GM12872 (cell line): ENCODE data around the gene IL16.

Experiments used
- CTCF ChIP-seq: IDR thresholded peaks from 3 replicates; pipeline ENCODE4 v1.5.1; 2011; ENCODE audit warnings: low read depth, mild to moderate bottlenecking, low read length, moderate library complexity; ENCODE audit not compliant: insufficient read depth

IL16 gene

DNA sequence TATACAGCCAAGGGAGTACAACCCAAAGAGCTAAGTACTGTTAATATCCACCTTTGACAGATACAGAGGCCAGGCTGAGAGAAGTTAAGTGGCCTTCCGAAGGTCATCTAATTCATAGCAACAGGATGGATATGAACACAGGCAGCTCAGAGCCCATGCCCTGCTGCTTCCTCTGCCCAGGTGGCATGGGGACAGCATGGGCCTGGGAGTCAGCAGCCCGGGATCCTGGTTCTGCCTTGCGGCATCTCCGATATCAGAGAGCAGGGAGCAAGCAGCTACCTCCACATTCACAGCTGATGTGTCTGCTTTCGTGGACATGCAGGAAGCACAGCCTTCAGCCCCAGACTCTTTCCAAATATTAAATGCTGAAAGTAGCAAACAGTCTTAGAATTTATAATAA, 71.7 kb downstream of the IL16 start:
- TF ChIP-seq CTCF = no peak

GRCh38 chr15:81268881-81269601, 72.4 kb downstream of the IL16 start:
- TF ChIP-seq CTCF = no peak

DNA sequence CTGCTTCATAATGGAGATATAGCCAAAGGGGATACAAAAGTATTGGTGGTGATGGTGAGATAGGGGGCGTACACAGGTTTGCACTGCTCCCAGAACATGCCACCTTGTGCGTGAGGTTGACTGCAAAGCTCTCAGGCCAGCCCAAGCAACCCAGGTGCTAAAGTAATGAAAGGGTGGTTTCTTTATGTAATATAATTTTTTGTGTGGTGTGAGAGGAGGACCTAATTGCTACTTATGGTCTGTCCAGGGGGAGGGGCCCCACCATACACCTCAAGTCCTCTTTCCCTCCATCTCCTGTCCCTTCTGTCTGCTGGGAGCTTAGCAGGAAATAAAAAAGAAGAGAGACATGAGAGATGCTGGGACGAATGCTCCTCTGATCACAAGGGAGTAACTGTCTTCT, 73.5 kb downstream of the IL16 start:
- TF ChIP-seq CTCF = no peak

DNA sequence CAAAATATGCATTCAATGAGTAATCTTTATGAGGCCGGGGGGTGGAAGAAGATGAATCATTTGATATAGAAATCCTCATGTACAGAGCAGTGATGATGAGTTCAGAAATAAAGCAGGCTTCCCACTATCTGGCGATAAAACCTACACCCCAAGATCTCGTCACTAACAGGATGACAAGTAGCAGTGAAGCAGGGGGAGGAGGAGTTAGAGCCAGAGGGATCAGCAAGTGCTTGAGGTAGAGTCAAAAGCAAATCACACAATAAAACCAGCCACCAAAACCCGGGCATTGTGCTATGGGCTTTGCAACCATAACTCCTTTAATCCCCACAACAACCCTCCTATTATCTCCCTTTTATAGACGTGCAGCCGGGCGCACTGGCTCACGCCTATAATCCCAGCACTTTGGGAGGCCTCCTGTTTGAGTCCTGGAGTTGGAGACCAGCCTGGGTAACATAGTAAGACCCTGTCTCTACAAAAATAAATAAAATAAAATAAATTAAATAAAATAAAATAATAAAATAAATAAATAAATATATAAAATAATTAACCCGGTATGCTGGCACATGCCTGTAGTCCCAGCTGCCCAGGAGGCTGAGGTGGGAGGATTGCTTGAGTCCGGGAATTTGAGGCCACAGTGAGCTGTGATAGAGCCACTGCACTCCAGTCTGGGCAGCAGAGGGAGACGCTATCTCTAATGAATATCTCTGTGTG, 74.3 kb downstream of the IL16 start:
- TF ChIP-seq CTCF = no peak

GRCh38 chr15:81271761-81272644, 75.3 kb downstream of the IL16 start:
- TF ChIP-seq CTCF = no peak

GRCh38 chr15:81273200-81273599, 76.5 kb downstream of the IL16 start:
- no peak for TF ChIP-seq CTCF

DNA sequence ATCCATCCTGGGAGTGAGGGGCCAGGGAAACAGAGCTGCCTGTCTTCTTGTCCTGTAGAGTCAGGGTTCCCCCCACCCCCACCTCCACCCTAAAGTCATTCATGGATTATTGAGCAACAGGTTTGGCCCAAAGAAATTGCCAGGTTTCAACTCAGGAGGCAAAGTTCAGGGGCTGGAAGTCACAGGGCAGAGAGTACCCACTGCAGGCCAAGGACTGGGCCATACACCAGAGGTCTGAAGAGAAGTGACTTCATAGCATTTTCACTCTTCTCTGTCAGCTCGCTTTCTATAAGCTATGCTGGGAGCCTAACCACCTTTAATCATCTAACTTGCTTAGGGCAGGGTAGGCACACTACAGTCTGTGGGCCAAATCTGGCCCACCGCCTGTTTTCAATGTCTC, 77.2 kb downstream of the IL16 start:
- TF ChIP-seq CTCF = no peak
